ENCODE results near the gene NCMAP.

Gene NCMAP

DNA sequence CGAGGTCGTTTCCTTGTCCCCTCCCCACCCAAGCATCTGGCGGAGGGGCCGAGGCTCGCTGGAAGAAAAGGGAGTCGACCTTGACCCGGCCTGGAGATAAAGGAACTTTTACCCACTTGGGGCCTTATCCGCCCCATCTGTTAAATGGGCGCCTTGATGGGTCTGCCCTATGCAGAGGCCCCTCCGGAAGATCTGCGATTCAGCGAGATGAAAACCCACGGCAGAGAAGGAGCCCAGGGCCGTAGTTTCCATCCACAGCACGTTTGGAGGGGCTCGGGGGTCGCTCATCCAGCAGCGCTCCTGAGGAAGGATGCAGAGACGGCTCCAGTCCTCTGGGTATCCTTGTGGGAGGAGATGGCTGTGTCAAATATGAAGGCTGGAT lies 518 bp downstream of the NCMAP start:
- Histone ChIP-seq H3K4me3 (ENCODE audit: insufficient read depth, low read depth, low read length) (peak overlapping the region; percentile 23), H3K9me3 (ENCODE audit: control insufficient read depth, low read length) (no peaks in the 10 kb centered on the region), H3K4me1 (ENCODE audit: control insufficient read depth, insufficient read depth, low read length) (peaks cover 12% of the 10 kb centered on the region), H3K36me3 (ENCODE audit: control insufficient read depth, insufficient read depth, low read length) (no peaks in the 10 kb centered on the region), H3K27ac (ENCODE audit: insufficient read depth, low read depth, low read length, poor library complexity, severe bottlenecking) (no peak overlapping the region), H3K27me3 (ENCODE audit: control insufficient read depth, insufficient read depth, low read length, poor library complexity, severe bottlenecking) (peaks cover 44% of the 10 kb centered on the region)
- WGBS, 2 experiments, result 63 to 66% methylated on average over 19 of the region's 19 CpGs

DNA sequence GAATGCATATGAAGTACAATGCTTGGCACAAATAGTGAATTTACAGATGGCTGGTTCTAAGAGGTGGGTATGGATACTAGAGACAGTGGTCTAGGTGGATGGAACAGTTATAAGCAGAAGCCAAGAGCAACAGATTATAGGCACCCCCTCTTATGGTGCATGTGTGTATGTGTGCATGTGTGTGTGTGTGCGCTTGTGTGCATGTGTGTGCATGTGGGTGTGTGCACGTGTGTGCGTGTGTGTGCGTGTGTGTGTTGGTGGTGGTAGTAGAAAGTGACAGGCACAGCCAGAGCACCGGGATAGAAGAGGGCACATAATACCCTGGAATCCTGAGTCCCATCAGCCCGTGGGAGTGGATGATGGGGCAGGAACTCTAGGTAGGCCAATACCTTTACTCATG lies 1.3 kb downstream of the NCMAP start:
- no peaks in the 10 kb centered on the region for H3K9me3 ChIP-seq (ENCODE audit: control insufficient read depth, low read length)
- 88 to 95% methylated on average over 6 of the region's 6 CpGs for WGBS, 2 experiments
- no peak overlapping the region for H3K27ac ChIP-seq (ENCODE audit: insufficient read depth, low read depth, low read length, poor library complexity, severe bottlenecking)
- peaks cover 44% of the 10 kb centered on the region for H3K27me3 ChIP-seq (ENCODE audit: control insufficient read depth, insufficient read depth, low read length, poor library complexity, severe bottlenecking)
- H3K4me3 ChIP-seq (ENCODE audit: insufficient read depth, low read depth, low read length), result no peak overlapping the region
- peaks cover 12% of the 10 kb centered on the region for H3K4me1 ChIP-seq (ENCODE audit: control insufficient read depth, insufficient read depth, low read length)
- H3K36me3 ChIP-seq (ENCODE audit: control insufficient read depth, insufficient read depth, low read length), result no peaks in the 10 kb centered on the region

DNA sequence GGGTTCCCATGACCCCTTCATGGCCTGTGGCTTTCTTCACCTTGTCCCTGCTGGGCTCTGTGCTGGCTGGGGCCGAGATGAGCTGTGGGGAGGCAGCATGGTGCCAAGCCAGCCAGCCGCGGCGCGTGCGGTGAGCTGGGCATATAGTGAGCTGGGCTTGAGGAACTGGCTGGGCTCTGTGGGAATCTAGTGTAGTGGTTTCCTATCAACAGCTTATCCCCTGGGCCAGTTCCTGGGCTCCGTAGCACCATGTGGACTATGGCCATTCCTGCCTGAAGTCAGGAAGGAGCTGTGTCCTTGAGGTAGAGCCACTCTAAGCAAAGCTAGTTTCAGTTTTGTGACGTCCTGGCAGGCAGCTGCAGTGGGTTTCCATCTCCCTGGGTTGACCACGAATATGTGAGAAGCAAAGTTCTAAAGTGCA lies 1.8 kb downstream of the NCMAP start:
- Histone ChIP-seq H3K27me3 (ENCODE audit: control insufficient read depth, insufficient read depth, low read length, poor library complexity, severe bottlenecking) (peaks cover 44% of the 10 kb centered on the region), H3K27ac (ENCODE audit: insufficient read depth, low read depth, low read length, poor library complexity, severe bottlenecking) (no peak overlapping the region), H3K4me3 (ENCODE audit: insufficient read depth, low read depth, low read length) (no peak overlapping the region), H3K4me1 (ENCODE audit: control insufficient read depth, insufficient read depth, low read length) (peaks cover 12% of the 10 kb centered on the region), H3K9me3 (ENCODE audit: control insufficient read depth, low read length) (no peaks in the 10 kb centered on the region), H3K36me3 (ENCODE audit: control insufficient read depth, insufficient read depth, low read length) (no peaks in the 10 kb centered on the region)
- WGBS, 2 experiments, result 91 to 92% methylated on average over 9 of the region's 9 CpGs

DNA sequence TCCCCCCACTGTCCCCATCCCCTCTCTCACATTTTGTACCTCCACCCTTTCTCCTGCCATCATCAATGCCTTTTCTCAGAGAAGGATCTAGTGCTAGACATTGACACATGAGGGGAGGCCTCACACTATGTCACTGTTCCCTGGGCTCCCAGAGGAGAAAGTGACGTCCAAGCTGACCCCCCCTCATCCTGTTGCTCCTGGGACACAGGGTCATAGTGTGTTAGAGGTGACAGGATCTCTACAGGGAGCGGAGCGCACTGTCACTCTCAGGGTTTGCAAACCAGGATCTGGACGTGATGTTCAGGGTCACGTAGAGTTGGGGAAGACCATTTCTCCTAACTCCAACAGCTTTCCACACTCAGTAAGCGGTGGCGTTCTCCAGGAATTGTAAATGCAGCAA lies 2.6 kb downstream of the NCMAP start:
- peaks cover 12% of the 10 kb centered on the region for H3K4me1 ChIP-seq (ENCODE audit: control insufficient read depth, insufficient read depth, low read length)
- no peak overlapping the region for H3K4me3 ChIP-seq (ENCODE audit: insufficient read depth, low read depth, low read length)
- peaks cover 44% of the 10 kb centered on the region for H3K27me3 ChIP-seq (ENCODE audit: control insufficient read depth, insufficient read depth, low read length, poor library complexity, severe bottlenecking)
- no peak overlapping the region for H3K27ac ChIP-seq (ENCODE audit: insufficient read depth, low read depth, low read length, poor library complexity, severe bottlenecking)
- 92 to 97% methylated on average over 7 of the region's 7 CpGs for WGBS, 2 experiments
- no peaks in the 10 kb centered on the region for H3K9me3 ChIP-seq (ENCODE audit: control insufficient read depth, low read length)
- H3K36me3 ChIP-seq (ENCODE audit: control insufficient read depth, insufficient read depth, low read length), result no peaks in the 10 kb centered on the region

DNA sequence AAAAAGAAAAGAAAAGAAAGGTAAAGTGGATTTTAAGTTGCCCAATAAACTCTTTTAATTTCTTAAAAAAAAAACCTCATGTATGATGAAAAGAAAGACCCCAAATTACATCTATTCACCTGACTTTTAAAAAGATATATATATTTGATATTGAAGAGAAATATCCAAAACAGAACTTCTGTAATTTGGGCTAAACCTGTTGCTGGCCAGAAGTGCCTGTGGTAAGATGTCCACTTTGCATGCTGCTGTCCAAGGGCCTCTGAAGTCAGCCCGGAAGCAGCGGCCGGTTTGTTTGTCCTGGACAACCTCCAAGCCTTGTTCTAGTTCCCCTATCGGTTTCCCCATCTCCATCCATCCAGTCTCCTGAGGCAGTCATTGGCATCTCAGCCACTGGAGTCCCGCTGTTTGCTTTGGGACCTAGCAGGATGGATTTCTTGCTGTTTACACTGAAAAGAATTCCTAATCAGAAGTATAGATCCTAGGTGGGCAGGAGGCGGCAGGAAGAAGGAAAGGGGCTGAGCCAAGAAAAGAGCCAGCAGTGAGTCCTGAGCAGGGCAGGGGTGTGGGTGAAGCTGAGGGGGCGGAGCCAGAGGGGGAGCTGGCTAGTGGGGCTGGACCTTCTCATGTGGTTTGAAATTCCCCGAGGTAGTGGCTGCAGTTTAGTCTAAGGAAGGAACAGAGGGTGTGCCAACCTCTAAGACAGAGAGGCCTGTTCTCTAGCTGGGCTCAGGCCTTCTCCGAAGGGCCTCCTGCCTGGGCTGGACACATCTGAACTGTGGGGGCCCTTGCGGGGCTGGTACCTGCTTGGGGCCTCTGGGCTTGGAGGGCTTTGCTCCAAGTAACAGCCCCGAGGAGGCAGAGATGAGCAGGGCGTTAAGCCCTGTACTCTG lies 3.3 kb downstream of the NCMAP start:
- Histone ChIP-seq H3K4me3 (ENCODE audit: insufficient read depth, low read depth, low read length) (no peak overlapping the region), H3K4me1 (ENCODE audit: control insufficient read depth, insufficient read depth, low read length) (peaks cover 12% of the 10 kb centered on the region), H3K27me3 (ENCODE audit: control insufficient read depth, insufficient read depth, low read length, poor library complexity, severe bottlenecking) (peaks cover 44% of the 10 kb centered on the region), H3K27ac (ENCODE audit: insufficient read depth, low read depth, low read length, poor library complexity, severe bottlenecking) (no peak overlapping the region), H3K36me3 (ENCODE audit: control insufficient read depth, insufficient read depth, low read length) (no peaks in the 10 kb centered on the region), H3K9me3 (ENCODE audit: control insufficient read depth, low read length) (no peaks in the 10 kb centered on the region)
- 80 to 85% methylated on average over 12 of the region's 12 CpGs for WGBS, 2 experiments

DNA sequence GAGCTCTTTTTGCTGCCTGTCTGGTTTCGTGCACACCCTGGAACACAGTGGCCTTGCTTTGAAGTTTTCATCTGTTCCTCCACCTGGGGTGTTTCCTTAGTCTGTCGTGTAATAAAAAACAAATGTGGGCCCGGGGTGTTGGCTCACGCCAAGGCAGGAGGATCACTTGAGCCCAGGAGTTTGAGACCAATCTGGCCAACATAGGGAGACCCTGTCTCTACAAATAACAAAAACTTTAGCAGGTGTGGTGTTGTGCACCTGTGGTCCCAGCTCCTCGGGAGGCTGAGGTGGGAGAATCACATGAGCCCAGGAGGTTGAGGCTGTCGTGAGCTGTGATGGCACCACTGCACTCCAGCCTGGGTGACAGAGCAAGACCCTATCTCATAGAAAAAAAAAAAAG lies 4.5 kb downstream of the NCMAP start:
- Histone ChIP-seq H3K36me3 (ENCODE audit: control insufficient read depth, insufficient read depth, low read length) (no peaks in the 10 kb centered on the region), H3K27ac (ENCODE audit: insufficient read depth, low read depth, low read length, poor library complexity, severe bottlenecking) (no peak overlapping the region), H3K9me3 (ENCODE audit: control insufficient read depth, low read length) (no peaks in the 10 kb centered on the region), H3K27me3 (ENCODE audit: control insufficient read depth, insufficient read depth, low read length, poor library complexity, severe bottlenecking) (peaks cover 32% of the 10 kb centered on the region), H3K4me3 (ENCODE audit: insufficient read depth, low read depth, low read length) (no peak overlapping the region), H3K4me1 (ENCODE audit: control insufficient read depth, insufficient read depth, low read length) (peaks cover 10% of the 10 kb centered on the region)
- 91 to 97% methylated on average over 6 of the region's 6 CpGs for WGBS, 2 experiments

DNA sequence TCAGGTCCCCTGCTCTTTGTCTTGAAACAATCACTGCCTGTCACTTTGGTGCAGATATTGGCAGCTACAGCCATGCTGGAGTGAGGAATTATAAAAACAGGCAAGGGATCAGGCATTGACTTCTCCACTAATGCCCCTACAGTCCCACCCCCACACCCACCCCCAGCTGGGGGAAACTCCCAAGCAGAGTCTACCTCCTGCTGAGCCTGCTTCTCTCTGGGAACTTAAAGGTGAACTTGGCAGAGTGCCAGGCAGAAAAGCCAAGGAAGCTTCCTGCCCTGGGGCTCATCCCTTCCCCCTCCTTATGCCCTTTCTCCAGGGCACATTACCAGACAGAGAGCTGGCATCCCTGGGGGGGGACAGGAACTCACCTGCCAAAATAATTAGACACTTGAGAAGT lies 6.7 kb downstream of the NCMAP start:
- Histone ChIP-seq H3K27me3 (ENCODE audit: control insufficient read depth, insufficient read depth, low read length, poor library complexity, severe bottlenecking) (peaks cover 9% of the 10 kb centered on the region), H3K4me3 (ENCODE audit: insufficient read depth, low read depth, low read length) (no peak overlapping the region), H3K36me3 (ENCODE audit: control insufficient read depth, insufficient read depth, low read length) (no peaks in the 10 kb centered on the region), H3K9me3 (ENCODE audit: control insufficient read depth, low read length) (no peaks in the 10 kb centered on the region), H3K4me1 (ENCODE audit: control insufficient read depth, insufficient read depth, low read length) (no peaks in the 10 kb centered on the region), H3K27ac (ENCODE audit: insufficient read depth, low read depth, low read length, poor library complexity, severe bottlenecking) (no peak overlapping the region)

DNA sequence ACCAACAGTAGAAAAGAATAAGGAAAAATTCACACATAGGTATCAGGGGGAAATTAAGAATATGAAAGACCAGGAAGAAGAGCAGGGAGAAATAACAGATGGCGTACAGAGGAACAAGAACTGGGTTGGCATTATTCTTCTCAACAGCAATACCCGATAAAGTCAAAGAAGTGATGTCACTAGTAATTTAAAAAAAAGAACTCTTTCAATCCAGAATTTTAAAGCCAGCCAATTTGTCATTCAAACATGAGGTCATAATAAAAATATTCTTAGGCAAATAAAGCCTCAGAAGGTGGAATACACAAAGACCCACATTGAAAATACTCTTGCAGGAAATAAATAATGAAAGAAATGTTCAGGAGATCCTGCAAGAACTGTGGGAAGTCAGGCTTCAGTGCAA lies 8.8 kb downstream of the NCMAP start:
- 50 to 83% methylated on average over 1 to 2 of the region's 2 CpGs for WGBS, 2 experiments
- no peaks in the 10 kb centered on the region for H3K27me3 ChIP-seq (ENCODE audit: control insufficient read depth, insufficient read depth, low read length, poor library complexity, severe bottlenecking)
- no peak overlapping the region for H3K27ac ChIP-seq (ENCODE audit: insufficient read depth, low read depth, low read length, poor library complexity, severe bottlenecking)
- H3K4me1 ChIP-seq (ENCODE audit: control insufficient read depth, insufficient read depth, low read length), result no peaks in the 10 kb centered on the region
- H3K4me3 ChIP-seq (ENCODE audit: insufficient read depth, low read depth, low read length), result no peak overlapping the region
- no peaks in the 10 kb centered on the region for H3K36me3 ChIP-seq (ENCODE audit: control insufficient read depth, insufficient read depth, low read length)
- H3K9me3 ChIP-seq (ENCODE audit: control insufficient read depth, low read length), result no peaks in the 10 kb centered on the region

DNA sequence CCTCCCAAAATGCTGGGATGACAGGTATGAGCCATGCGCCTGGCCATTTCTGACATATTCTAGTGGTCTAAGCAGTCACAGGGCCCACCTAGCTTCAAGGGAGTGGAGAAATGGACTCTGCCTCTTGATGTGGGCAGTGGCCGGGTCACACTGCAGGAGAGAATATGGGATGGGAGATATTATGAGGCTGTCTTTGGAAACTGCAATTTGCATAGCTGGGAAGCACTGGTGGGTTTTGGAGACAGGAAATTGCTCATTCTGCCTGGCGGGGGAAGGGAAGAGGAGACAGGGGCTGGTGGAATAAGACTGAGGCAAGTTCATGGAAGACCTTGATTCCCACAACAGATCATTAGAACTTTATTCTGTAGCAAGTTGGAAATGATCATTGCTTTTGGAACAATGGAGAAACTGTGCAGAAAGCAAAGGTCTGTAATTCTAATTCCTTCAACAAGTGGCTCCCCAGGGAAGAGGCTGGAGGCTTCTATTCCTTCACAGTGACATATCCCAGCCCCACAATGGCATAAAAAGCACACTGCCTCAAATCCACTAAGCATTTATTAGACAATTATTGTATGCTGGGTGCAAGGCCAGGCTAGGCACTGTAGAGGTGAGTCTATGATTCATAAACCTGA lies 10.5 kb downstream of the NCMAP start:
- H3K4me1 ChIP-seq (ENCODE audit: control insufficient read depth, insufficient read depth, low read length), result no peaks in the 10 kb centered on the region
- H3K4me3 ChIP-seq (ENCODE audit: insufficient read depth, low read depth, low read length), result no peak overlapping the region
- H3K27ac ChIP-seq (ENCODE audit: insufficient read depth, low read depth, low read length, poor library complexity, severe bottlenecking), result no peak overlapping the region
- no peaks in the 10 kb centered on the region for H3K36me3 ChIP-seq (ENCODE audit: control insufficient read depth, insufficient read depth, low read length)
- H3K9me3 ChIP-seq (ENCODE audit: control insufficient read depth, low read length), result no peaks in the 10 kb centered on the region
- 92 to 96% methylated on average over 3 of the region's 3 CpGs for WGBS, 2 experiments
- H3K27me3 ChIP-seq (ENCODE audit: control insufficient read depth, insufficient read depth, low read length, poor library complexity, severe bottlenecking), result no peaks in the 10 kb centered on the region

DNA sequence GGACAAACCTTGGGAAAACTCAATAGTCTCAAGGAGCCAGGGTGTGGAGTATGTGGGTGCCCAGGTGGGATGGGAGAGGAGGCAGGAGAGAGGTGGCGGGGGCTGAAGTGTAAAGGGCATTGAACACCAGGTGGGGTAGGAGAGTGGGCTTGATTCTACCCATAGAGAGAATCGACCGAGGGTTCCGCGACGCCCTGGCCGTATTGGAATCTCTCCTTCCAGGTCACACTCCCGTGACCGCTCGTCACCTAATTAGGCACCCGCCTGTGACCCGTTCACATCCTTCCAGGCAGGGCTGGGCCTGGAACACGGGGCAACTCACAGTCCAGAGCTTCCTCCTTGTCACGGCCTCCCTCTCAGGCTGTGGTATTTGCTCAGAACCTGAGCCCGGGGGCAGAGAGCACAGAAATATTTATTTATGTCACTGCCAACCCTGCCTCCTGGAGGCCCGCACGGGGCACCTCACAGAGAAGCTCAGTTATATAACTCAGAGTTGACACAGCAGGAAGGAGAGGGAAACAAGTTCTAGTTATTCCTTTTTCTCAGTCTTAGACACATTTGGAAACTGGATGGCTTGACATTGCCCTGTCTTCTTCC lies 12.0 kb downstream of the NCMAP start:
- no peak overlapping the region for H3K27ac ChIP-seq (ENCODE audit: insufficient read depth, low read depth, low read length, poor library complexity, severe bottlenecking)
- 83 to 87% methylated on average over 17 of the region's 17 CpGs for WGBS, 2 experiments

More for the DNA sequence above, 12.0 kb downstream of the NCMAP start:
- H3K4me1 ChIP-seq (ENCODE audit: control insufficient read depth, insufficient read depth, low read length), result no peaks in the 10 kb centered on the region
- no peaks in the 10 kb centered on the region for H3K9me3 ChIP-seq (ENCODE audit: control insufficient read depth, low read length)
- no peaks in the 10 kb centered on the region for H3K36me3 ChIP-seq (ENCODE audit: control insufficient read depth, insufficient read depth, low read length)
- H3K27me3 ChIP-seq (ENCODE audit: control insufficient read depth, insufficient read depth, low read length, poor library complexity, severe bottlenecking), result no peaks in the 10 kb centered on the region
- H3K4me3 ChIP-seq (ENCODE audit: insufficient read depth, low read depth, low read length), result no peak overlapping the region
